K562 (cell line): ENCODE results near the gene KMT2D. TPM values are rescaled to one million over a fixed set of nuclear protein-coding genes. Genes with fewer than 3 reads are reported as not detected.

Experiments
- CUX1 ChIP-seq: fragments of 200-800 bp; sonication (Bioruptor generic); IDR thresholded peaks from 2 replicates; pipeline ENCODE4 v1.6.1; 2016; ENCODE audit warnings: missing genetic modification characterization, missing compliant biosample characterization
- ETS2 ChIP-seq: IDR thresholded peaks from 2 replicates; pipeline ENCODE4 v1.6.1; 2016; ENCODE audit warnings: borderline replicate concordance, missing genetic modification characterization, mild to moderate bottlenecking, moderate library complexity, missing compliant biosample characterization; ENCODE audit not compliant: poor library complexity, severe bottlenecking
- FOSL1 ChIP-seq: fragments of 200-800 bp; sonication (Bioruptor generic); conservative IDR thresholded peaks from 2 replicates; pipeline ENCODE4 v1.6.1; 2016; ENCODE audit warnings: missing genetic modification characterization, missing compliant biosample characterization
- HDAC6 ChIP-seq: IDR thresholded peaks from 2 replicates; pipeline ENCODE4 v1.6.1; 2012; ENCODE audit warnings: low read depth, mild to moderate bottlenecking, control low read depth, inconsistent platforms, low read length, moderate library complexity
- HSF4 ChIP-seq: fragments of 250-450 bp; sonication (Bioruptor Pico); IDR thresholded peaks from 2 replicates; pipeline ENCODE4 v2.1.2; 2022; ENCODE audit warnings: mild to moderate bottlenecking, moderate library complexity, borderline replicate concordance
- NRF1 ChIP-seq, 2 experiments: fragments of 450-650 bp; IDR thresholded peaks in 1 of 2; conservative IDR thresholded peaks in 1 of 2; 2 replicates each; pipeline ENCODE4 v1.6.1; 2014; ENCODE audit warnings: mild to moderate bottlenecking in 2 of 2
- RNF219 ChIP-seq: fragments of 250-450 bp; sonication (Bioruptor Pico); IDR thresholded peaks from 2 replicates; pipeline ENCODE4 v1.5.0; 2022; ENCODE audit warnings: mild to moderate bottlenecking
- RREB1 ChIP-seq: fragments of 250-450 bp; sonication (Bioruptor Pico); IDR thresholded peaks from 2 replicates; pipeline ENCODE4 v1.4.0; 2020
- ZBTB12 ChIP-seq: fragments of 250-450 bp; sonication (Bioruptor Pico); IDR thresholded peaks from 2 replicates; pipeline ENCODE4 v1.4.0; 2020
- ZNF354B ChIP-seq: fragments of 250-450 bp; sonication (Bioruptor Pico); IDR thresholded peaks from 2 replicates; pipeline ENCODE4 v1.4.0; 2020
- polyA plus RNA-seq, 8 experiments: library from polyadenylated mRNA; depleted of rRNA in 4 of 8; stranded (reverse) in 5 of 8; unstranded in 3 of 8; fragments of >200 nt; fragmentation: Nextera tagmentation in 2 of 8; fragmentation: Illumina TruSeq in 1 of 8; extraction: Ambion mirVana in 2 of 8; extraction: Trizol in 1 of 8; gene quantifications; 2 replicates each; pipeline versions ENCODE4 v1.2.1 to v1.2.3, GENCODE V29; 2011 to 2014; ENCODE audit warnings: inconsistent platforms in 1 of 8, missing spikeins in 1 of 8
- total RNA-seq, 7 experiments: library from RNA; depleted of rRNA in 6 of 7; stranded (reverse); fragments of >200 nt in 6 of 7; fragmentation: Illumina TruSeq in 2 of 7; extraction: Trizol in 2 of 7; gene quantifications; 2 replicates each; pipeline versions ENCODE4 v1.2.1 to v1.2.3, GENCODE V29; 2011 to 2021; ENCODE audit warnings: low replicate concordance in 1 of 7

The KMT2D gene
- total and polyA plus RNA-seq, 9 of the 15 experiments (the other 6 are each of a cell fraction or from before 2014, with no cell fraction given), result 0.22 to 93.7 (median 13.7) TPM

GRCh38 chr12:49018261-49019119 lies 42.1 kb downstream of the KMT2D start, which contains the start of gene PRKAG1 (continued):
- TF ChIP-seq CUX1 (CRISPR knock-in tag) (peak; percentile 81; the same call in 1 of the 2 replicates), FOSL1 (tag) (peak; percentile 55; the same call in 1 of the 2 replicates), ZNF354B (CRISPR knock-in tag) (no peak), RREB1 (CRISPR knock-in tag) (no peak), ZBTB12 (CRISPR knock-in tag) (peak; percentile 85), HSF4 (CRISPR knock-in tag) (no peak), HDAC6 (no peak), NRF1 (conservative IDR thresholded peaks at IDR 0.05 in 1 of 2, IDR thresholded peaks at IDR 0.05 in 1 of 2) (peak in 1 of 2 experiments; percentile 25; a peak in 2 of 4 replicates), ETS2 (no peak), RNF219 (no peak)
